Caco-2 (cell line): Measurements from ENCODE around the gene CFAP53. TPM values are rescaled to one million over a fixed set of nuclear protein-coding genes. Genes with fewer than 3 reads are reported as not detected.
"Not testable (repeated sequence)": the region's sequence is repeated elsewhere in the genome, so short reads cannot be mapped to it uniquely, and the experiment has no call there.

Experiments
- BruUV-seq: library from RNA; stranded (reverse); fragments of 400-500 nt; replicated peaks from 2 replicates; lab custom pipeline; 2021; lab: Mats Ljungman, UMichigan
- CTCF ChIA-PET: fragments of 300-600 bp; sonication (Branson Sonifier 250); formaldehyde crosslinking; loops from one replicate; lab custom pipeline; 2022; ENCODE audit warnings: antibody characterized with exemption; lab: Charles Lee
- POLR2A ChIA-PET: fragments of 300-600 bp; sonication (Branson Sonifier 250); formaldehyde crosslinking; loops from one replicate; lab custom pipeline; 2022; ENCODE audit warnings: antibody characterized with exemption; lab: Charles Lee
- DNase-seq, 2 experiments: peaks; one replicate each; pipeline versions ENCODE4 v3.0.0 to v3.0.0-alpha.2; 2020 to 2022
- H3K27me3 ChIP-seq: replicated peaks from 2 replicates; pipeline ENCODE4 v1.6.0; 2011; ENCODE audit warnings: low read length; ENCODE audit not compliant: control insufficient read depth, insufficient read depth
- H3K36me3 ChIP-seq: 2 replicates; pipeline ENCODE4 v1.5.1; 2011; ENCODE audit warnings: low read length; ENCODE audit not compliant: control insufficient read depth, insufficient read depth
- H3K4me1 ChIP-seq: fragments of 250-450 bp; sonication (Bioruptor Pico); 2 replicates; pipeline ENCODE4 v1.5.1; 2020; ENCODE audit warnings: mild to moderate bottlenecking
- H3K4me3 ChIP-seq: 2 replicates; pipeline ENCODE4 v1.5.1; 2011; ENCODE audit warnings: low read depth, mild to moderate bottlenecking, control low read depth, low read length
- H3K9me3 ChIP-seq: fragments of 250-450 bp; sonication (Bioruptor Pico); 2 replicates; pipeline ENCODE4 v1.5.1; 2020; ENCODE audit warnings: mild to moderate bottlenecking, moderate library complexity
- H3K27ac Mint-ChIP-seq: one replicate; pipeline ENCODE4 v1.8.0; 2022; ENCODE audit warnings: mixed read lengths; ENCODE audit not compliant: unreplicated experiment
- H3K27me3 Mint-ChIP-seq: one replicate; pipeline ENCODE4 v1.8.0; 2022; ENCODE audit warnings: mixed read lengths; ENCODE audit not compliant: insufficient read depth, unreplicated experiment
- H3K36me3 Mint-ChIP-seq: one replicate; pipeline ENCODE4 v1.8.0; 2022; ENCODE audit warnings: mild to moderate bottlenecking, mixed read lengths; ENCODE audit not compliant: insufficient read depth, unreplicated experiment
- H3K4me1 Mint-ChIP-seq: one replicate; pipeline ENCODE4 v1.8.0; 2022; ENCODE audit warnings: low read depth, mixed read lengths; ENCODE audit not compliant: unreplicated experiment
- H3K4me3 Mint-ChIP-seq: one replicate; pipeline ENCODE4 v1.8.0; 2022; ENCODE audit warnings: mild to moderate bottlenecking, moderate library complexity, mixed read lengths; ENCODE audit not compliant: unreplicated experiment
- H3K9me3 Mint-ChIP-seq: one replicate; pipeline ENCODE4 v1.8.0; 2022; ENCODE audit warnings: mixed read lengths; ENCODE audit not compliant: unreplicated experiment
- CTCF ChIP-seq, 2 experiments: fragments of 200-600 bp in 1 of 2; IDR thresholded peaks; 1 replicate in 1 of 2; 2 replicates in 1 of 2; pipeline versions ENCODE4 v1.5.1 to v1.8.0; 2011 to 2022; ENCODE audit warnings: antibody characterized with exemption in 1 of 2, control low read depth in 1 of 2, inconsistent platforms in 1 of 2, low read depth in 1 of 2, low read length in 1 of 2, mild to moderate bottlenecking in 1 of 2, moderate library complexity in 1 of 2; ENCODE audit not compliant: insufficient read depth in 1 of 2, severe bottlenecking in 1 of 2, unreplicated experiment in 1 of 2
- intact Hi-C: fragments of 100-400 bp; cut with micrococcal nuclease; formaldehyde crosslinking; loops from one replicate; pipeline ENCODE4 v1.10.0; 2022; ENCODE audit not compliant: unreplicated experiment
- total RNA-seq: library from RNA; stranded (reverse); gene quantifications from 2 replicates; pipeline ENCODE4 v1.2.3, GENCODE V29; 2022

Gene CFAP53
- total RNA-seq, 1 experiment from 2014 or later, result not detected

GRCh38 chr18:50250935-50251334, 15.4 kb downstream of the CFAP53 start:
- Mint-ChIP-seq H3K4me1 (no peaks in the 10 kb centered on the region), H3K36me3 (no peaks in the 10 kb centered on the region), H3K27ac (no peak overlapping the region), H3K27me3 (no peaks in the 10 kb centered on the region), H3K9me3 (no peaks in the 10 kb centered on the region), H3K4me3 (no peak overlapping the region)
- DNase-seq, result no peak
- no peaks in the 10 kb centered on the region for H3K36me3 ChIP-seq
- ChIA-PET POLR2A (no interaction called here), CTCF (interaction anchor here (1.0 kb wide), 1 partner anchor 105 kb away, joined by 3 read pairs; no protein-coding TSS in a partner anchor)
- H3K4me3 ChIP-seq, result no peak overlapping the region
- H3K27me3 ChIP-seq, result no peaks in the 10 kb centered on the region
- no peaks in the 10 kb centered on the region for H3K4me1 ChIP-seq
- no TSS peak for BruUV-seq
- intact Hi-C loops, result no loop called here
- no peaks in the 10 kb centered on the region for H3K9me3 ChIP-seq
- no peak for TF ChIP-seq CTCF (IDR thresholded peaks at IDR 0.05; ENCODE audit: insufficient read depth in 1 of 2, low read depth in 1 of 2, low read length in 1 of 2, severe bottlenecking in 1 of 2, unreplicated experiment in 1 of 2)

GRCh38 chr18:50249576-50249975, 16.7 kb downstream of the CFAP53 start:
- no peaks in the 10 kb centered on the region for H3K9me3 Mint-ChIP-seq
- no peak for DNase-seq
- no peaks in the 10 kb centered on the region for H3K36me3 Mint-ChIP-seq
- no peak overlapping the region for H3K27ac Mint-ChIP-seq
- H3K27me3 ChIP-seq, result no peaks in the 10 kb centered on the region
- no peaks in the 10 kb centered on the region for H3K36me3 ChIP-seq
- no peak for TF ChIP-seq CTCF (IDR thresholded peaks at IDR 0.05; ENCODE audit: insufficient read depth in 1 of 2, low read depth in 1 of 2, low read length in 1 of 2, severe bottlenecking in 1 of 2, unreplicated experiment in 1 of 2)
- no peaks in the 10 kb centered on the region for H3K4me1 ChIP-seq
- no TSS peak for BruUV-seq
- POLR2A ChIA-PET, result no interaction called here
- no peak overlapping the region for H3K4me3 ChIP-seq
- CTCF ChIA-PET, result interaction anchor here (0.7 kb wide), 2 partner anchors 57 to 205 kb away, joined by 3 to 6 read pairs; no protein-coding TSS in a partner anchor
- intact Hi-C loops, result no loop called here
- H3K4me3 Mint-ChIP-seq, result no peak overlapping the region
- no peaks in the 10 kb centered on the region for H3K4me1 Mint-ChIP-seq
- no peaks in the 10 kb centered on the region for H3K9me3 ChIP-seq
- H3K27me3 Mint-ChIP-seq, result no peaks in the 10 kb centered on the region

GRCh38 chr18:50247561-50247960, 18.7 kb downstream of the CFAP53 start:
- Mint-ChIP-seq H3K27ac (no peak overlapping the region), H3K36me3 (no peaks in the 10 kb centered on the region), H3K4me3 (no peak overlapping the region), H3K27me3 (no peaks in the 10 kb centered on the region), H3K9me3 (peaks cover 8% of the 10 kb centered on the region), H3K4me1 (no peaks in the 10 kb centered on the region)
- DNase-seq, result no peak
- no TSS peak for BruUV-seq
- Histone ChIP-seq H3K4me3 (no peak overlapping the region), H3K27me3 (no peaks in the 10 kb centered on the region), H3K4me1 (no peaks in the 10 kb centered on the region), H3K9me3 (no peaks in the 10 kb centered on the region), H3K36me3 (no peaks in the 10 kb centered on the region)
- no peak for TF ChIP-seq CTCF (IDR thresholded peaks at IDR 0.05; ENCODE audit: insufficient read depth in 1 of 2, low read depth in 1 of 2, low read length in 1 of 2, severe bottlenecking in 1 of 2, unreplicated experiment in 1 of 2)
- intact Hi-C loops, result no loop called here
- ChIA-PET CTCF (no interaction called here), POLR2A (no interaction called here)

- H3K27ac Mint-ChIP-seq, intact Hi-C loops, BruUV-seq, H3K36me3 Mint-ChIP-seq, H3K4me1 ChIP-seq, H3K4me3 Mint-ChIP-seq, H3K36me3 ChIP-seq, H3K27me3 ChIP-seq, H3K27me3 Mint-ChIP-seq, H3K4me3 ChIP-seq, H3K4me1 Mint-ChIP-seq, H3K9me3 ChIP-seq, POLR2A ChIA-PET: not testable (repeated sequence)
- CTCF ChIA-PET, result interaction anchor here (0.6 kb wide), 1 partner anchor 132 kb away, joined by 6 read pairs; no protein-coding TSS in a partner anchor
- peak in 1 of 2 experiments; percentile 14 for DNase-seq
- H3K9me3 Mint-ChIP-seq, result peaks cover 19% of the 10 kb centered on the region
Observed at GRCh38 chr18:50241768-50242167, 24.5 kb downstream of the CFAP53 start.
